Neutrophil (primary cell): ENCODE results near the gene WFDC6.
A peak's percentile ranks its signal among the peaks of the same experiment; 100 is the strongest.

ENCODE experiments used
- H3K27ac ChIP-seq: fragments of 200-600 bp; sonication (generic); 2 replicates; pipeline ENCODE4 v1.5.1; 2016; ENCODE audit warnings: mild to moderate bottlenecking, moderate library complexity
- H3K27me3 ChIP-seq: fragments of 200-600 bp; sonication (generic); 2 replicates; pipeline ENCODE4 v1.6.0; 2016; ENCODE audit warnings: mild to moderate bottlenecking
- H3K36me3 ChIP-seq: fragments of 200-600 bp; sonication (generic); 2 replicates; pipeline ENCODE4 v1.5.1; 2017
- H3K4me1 ChIP-seq, 2 experiments: fragments of 200-600 bp in 1 of 2; sonication (generic) in 1 of 2; 1 replicate in 1 of 2; 2 replicates in 1 of 2; pipeline versions ENCODE4 v1.5.1 to v1.6.1; 2013 to 2016; ENCODE audit warnings: low read depth in 1 of 2, low read length in 1 of 2, mild to moderate bottlenecking in 1 of 2, moderate library complexity in 1 of 2; ENCODE audit not compliant: control insufficient read depth in 1 of 2, insufficient read depth in 1 of 2
- H3K4me3 ChIP-seq, 2 experiments: fragments of 200-600 bp in 1 of 2; sonication (generic) in 1 of 2; 1 replicate in 1 of 2; 2 replicates in 1 of 2; pipeline ENCODE4 v1.5.1; 2013 to 2016; ENCODE audit warnings: low read depth in 1 of 2, low read length in 1 of 2, mild to moderate bottlenecking in 1 of 2, moderate library complexity in 1 of 2
- H3K9me3 ChIP-seq: fragments of 200-600 bp; sonication (generic); 2 replicates; pipeline ENCODE4 v1.5.1; 2016
- TF ChIP-seq, protein P1 (sequence below): fragments of 200-600 bp; sonication (generic); IDR thresholded peaks from 2 replicates; pipeline ENCODE4 v1.5.1; 2016; ENCODE audit warnings: antibody characterized with exemption

Gene WFDC6

GRCh38 chr20:45500022-45500421, 39.3 kb downstream of the WFDC6 start:
- Histone ChIP-seq H3K27me3 (peaks cover 47% of the 10 kb centered on the region), H3K27ac (no peak overlapping the region)

GRCh38 chr20:45497971-45498494, 41.2 kb downstream of the WFDC6 start:
- TF ChIP-seq, protein P1, sequence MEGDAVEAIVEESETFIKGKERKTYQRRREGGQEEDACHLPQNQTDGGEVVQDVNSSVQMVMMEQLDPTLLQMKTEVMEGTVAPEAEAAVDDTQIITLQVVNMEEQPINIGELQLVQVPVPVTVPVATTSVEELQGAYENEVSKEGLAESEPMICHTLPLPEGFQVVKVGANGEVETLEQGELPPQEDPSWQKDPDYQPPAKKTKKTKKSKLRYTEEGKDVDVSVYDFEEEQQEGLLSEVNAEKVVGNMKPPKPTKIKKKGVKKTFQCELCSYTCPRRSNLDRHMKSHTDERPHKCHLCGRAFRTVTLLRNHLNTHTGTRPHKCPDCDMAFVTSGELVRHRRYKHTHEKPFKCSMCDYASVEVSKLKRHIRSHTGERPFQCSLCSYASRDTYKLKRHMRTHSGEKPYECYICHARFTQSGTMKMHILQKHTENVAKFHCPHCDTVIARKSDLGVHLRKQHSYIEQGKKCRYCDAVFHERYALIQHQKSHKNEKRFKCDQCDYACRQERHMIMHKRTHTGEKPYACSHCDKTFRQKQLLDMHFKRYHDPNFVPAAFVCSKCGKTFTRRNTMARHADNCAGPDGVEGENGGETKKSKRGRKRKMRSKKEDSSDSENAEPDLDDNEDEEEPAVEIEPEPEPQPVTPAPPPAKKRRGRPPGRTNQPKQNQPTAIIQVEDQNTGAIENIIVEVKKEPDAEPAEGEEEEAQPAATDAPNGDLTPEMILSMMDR = no peak
- H3K36me3 ChIP-seq = no peaks in the 10 kb centered on the region
- H3K4me3 ChIP-seq = no peak overlapping the region
- no peak overlapping the region for H3K27ac ChIP-seq
- H3K4me1 ChIP-seq = peaks cover 18 to 27% of the 10 kb centered on the region in 2 experiments
- H3K27me3 ChIP-seq = peaks cover 32% of the 10 kb centered on the region
- H3K9me3 ChIP-seq = no peaks in the 10 kb centered on the region

More at GRCh38 chr20:45500022-45500421, 39.3 kb downstream of the WFDC6 start:
- Histone ChIP-seq H3K9me3 (no peaks in the 10 kb centered on the region), H3K4me3 (no peak overlapping the region), H3K36me3 (no peaks in the 10 kb centered on the region), H3K4me1 (peaks cover 11 to 18% of the 10 kb centered on the region in 2 experiments)
- TF ChIP-seq, protein P1 = no peak

- Histone ChIP-seq H3K36me3 (no peaks in the 10 kb centered on the region), H3K4me1 (peaks cover 18 to 27% of the 10 kb centered on the region in 2 experiments), H3K9me3 (no peaks in the 10 kb centered on the region), H3K4me3 (no peak overlapping the region), H3K27ac (peak overlapping the region; percentile 59), H3K27me3 (peaks cover 14% of the 10 kb centered on the region)
- TF ChIP-seq, protein P1 = no peak
Measured at GRCh38 chr20:45496166-45496565, 43.1 kb downstream of the WFDC6 start.

DNA sequence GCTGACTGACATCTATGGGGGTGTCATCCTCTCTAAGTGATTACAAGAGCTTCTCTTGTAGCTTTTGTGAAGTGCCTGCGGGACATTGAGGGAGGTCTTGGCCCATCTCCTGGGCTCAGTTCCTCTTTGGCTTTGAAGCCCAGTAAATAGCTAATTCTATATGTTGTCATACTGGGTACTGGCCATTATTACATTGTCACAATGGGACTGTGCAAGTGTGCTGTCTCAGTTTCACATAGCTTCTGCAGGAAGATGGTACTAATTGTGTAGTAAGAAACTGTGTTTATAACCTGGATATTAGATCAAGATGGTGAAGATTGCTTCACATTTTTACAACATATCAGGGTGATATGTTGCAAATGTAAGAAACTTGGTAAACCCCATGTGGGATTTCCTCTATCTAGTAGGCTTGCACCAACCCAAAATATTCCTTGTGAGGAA, 43.8 kb downstream of the WFDC6 start:
- peaks cover 8% of the 10 kb centered on the region for H3K27me3 ChIP-seq
- H3K9me3 ChIP-seq = no peaks in the 10 kb centered on the region
- H3K4me1 ChIP-seq = peaks cover 18 to 27% of the 10 kb centered on the region in 2 experiments
- H3K36me3 ChIP-seq = no peaks in the 10 kb centered on the region
- H3K27ac ChIP-seq = peak overlapping the region; percentile 59
- TF ChIP-seq, protein P1 = no peak
- H3K4me3 ChIP-seq = no peak overlapping the region

DNA sequence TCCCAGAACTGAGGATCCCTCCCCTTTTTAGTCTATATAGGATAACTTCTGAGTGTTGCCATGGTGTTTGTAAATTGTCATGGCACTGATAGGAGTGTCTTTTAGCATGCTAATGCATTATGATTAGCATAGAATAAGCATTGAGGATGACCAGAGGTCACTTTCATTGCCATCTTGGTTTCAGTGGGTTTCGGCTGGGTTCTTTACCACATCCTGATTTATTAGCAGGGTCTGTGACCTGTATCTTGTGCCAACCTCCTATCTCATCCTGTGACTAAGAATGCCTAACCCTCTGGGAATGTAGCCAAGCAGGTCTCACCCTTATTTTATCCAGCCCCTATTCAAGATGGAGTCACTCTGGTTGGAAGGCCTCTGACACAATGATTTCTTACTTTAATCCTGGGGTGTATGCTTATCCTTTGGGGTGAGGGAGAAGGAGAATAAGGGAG, 50.2 kb downstream of the WFDC6 start:
- Histone ChIP-seq H3K4me3 (no peak overlapping the region), H3K36me3 (no peaks in the 10 kb centered on the region), H3K4me1 (peaks cover 0 to under 1% of the 10 kb centered on the region in 2 experiments), H3K9me3 (no peaks in the 10 kb centered on the region), H3K27ac (no peak overlapping the region), H3K27me3 (peaks cover 44% of the 10 kb centered on the region)
- TF ChIP-seq, protein P1 = no peak
